Hepatocyte (in vitro differentiated cells): ENCODE measurements around the gene CDH4. TPM values are rescaled to one million over a fixed set of nuclear protein-coding genes. Genes with fewer than 3 reads are reported as not detected.

Experiments
- DNase-seq: peaks from one replicate; pipeline ENCODE4 v3.0.0-alpha.2; 2016; ENCODE audit warnings: low spot score
- H2AFZ ChIP-seq: fragments of 200-600 bp; sonication (generic); 2 replicates; pipeline ENCODE4 v1.6.0; 2016; ENCODE audit warnings: antibody characterized with exemption, mild to moderate bottlenecking
- H3K27ac ChIP-seq: fragments of 200-600 bp; sonication (generic); 2 replicates; pipeline ENCODE4 v1.5.1; 2016; ENCODE audit warnings: mild to moderate bottlenecking
- H3K27me3 ChIP-seq: fragments of 200-600 bp; sonication (generic); 2 replicates; pipeline ENCODE4 v1.6.1; 2016
- H3K36me3 ChIP-seq: fragments of 200-600 bp; sonication (generic); replicated peaks from 2 replicates; pipeline ENCODE4 v1.5.1; 2016; ENCODE audit warnings: low read depth; ENCODE audit not compliant: insufficient read depth
- H3K4me1 ChIP-seq: fragments of 200-600 bp; sonication (generic); 2 replicates; pipeline ENCODE4 v1.5.1; 2016; ENCODE audit warnings: mild to moderate bottlenecking, moderate library complexity; ENCODE audit not compliant: insufficient read depth
- H3K4me2 ChIP-seq: fragments of 200-600 bp; sonication (generic); 2 replicates; pipeline ENCODE4 v1.6.0; 2016
- H3K4me3 ChIP-seq: fragments of 200-600 bp; sonication (generic); 2 replicates; pipeline ENCODE4 v1.5.1; 2016; ENCODE audit warnings: mild to moderate bottlenecking
- H3K79me2 ChIP-seq: fragments of 200-600 bp; sonication (generic); 2 replicates; pipeline ENCODE4 v1.6.0; 2017; ENCODE audit warnings: mild to moderate bottlenecking
- H3K9me2 ChIP-seq: fragments of 200-600 bp; sonication (generic); replicated peaks from 2 replicates; pipeline ENCODE4 v1.6.0; 2017; ENCODE audit warnings: mild to moderate bottlenecking; ENCODE audit not compliant: insufficient read depth
- H3K9me3 ChIP-seq: fragments of 200-600 bp; sonication (generic); 2 replicates; pipeline ENCODE4 v1.5.1; 2016; ENCODE audit warnings: low read depth, mild to moderate bottlenecking
- H4K20me1 ChIP-seq: fragments of 200-600 bp; sonication (generic); 2 replicates; pipeline ENCODE4 v1.6.0; 2016; ENCODE audit warnings: mild to moderate bottlenecking; ENCODE audit not compliant: insufficient read depth, poor library complexity, severe bottlenecking
- CTCF ChIP-seq: fragments of 200-600 bp; sonication (generic); IDR thresholded peaks from 2 replicates; pipeline ENCODE4 v1.5.1; 2016; ENCODE audit warnings: antibody characterized with exemption, mild to moderate bottlenecking; ENCODE audit not compliant: poor library complexity
- EZH2 ChIP-seq: fragments of 200-600 bp; sonication (generic); IDR thresholded peaks from 2 replicates; pipeline ENCODE4 v1.6.1; 2016; ENCODE audit warnings: antibody characterized with exemption, mild to moderate bottlenecking, borderline replicate concordance
- EZH2phosphoT487 ChIP-seq: fragments of 200-600 bp; sonication (generic); IDR thresholded peaks from one replicate; pipeline ENCODE4 v1.6.1; 2018; ENCODE audit warnings: antibody characterized with exemption, mild to moderate bottlenecking, low read depth, moderate library complexity; ENCODE audit not compliant: unreplicated experiment, severe bottlenecking
- WGBS: methylation state at CpG from one replicate; pipeline ENCODE4 v1.1.6; 2016; ENCODE audit warnings: low lambda C conversion rate; ENCODE audit errors: missing lambda C conversion rate; 5-methylcytosine and 5-hydroxymethylcytosine counted together
- polyA plus RNA-seq: library from polyadenylated mRNA; unstranded; fragments of >200 nt; fragmentation: Nextera tagmentation; extraction: Ambion mirVana; gene quantifications from 2 replicates; pipeline ENCODE4 v1.2.1, GENCODE V29; 2016
- total RNA-seq: library from RNA; depleted of rRNA; stranded (reverse); fragments of >200 nt; gene quantifications from 2 replicates; pipeline ENCODE4 v1.2.3, GENCODE V29; 2014

The CDH4 gene
- total and polyA plus RNA-seq, 2 experiments from 2014 or later: 0.53 to 0.73 TPM

DNA sequence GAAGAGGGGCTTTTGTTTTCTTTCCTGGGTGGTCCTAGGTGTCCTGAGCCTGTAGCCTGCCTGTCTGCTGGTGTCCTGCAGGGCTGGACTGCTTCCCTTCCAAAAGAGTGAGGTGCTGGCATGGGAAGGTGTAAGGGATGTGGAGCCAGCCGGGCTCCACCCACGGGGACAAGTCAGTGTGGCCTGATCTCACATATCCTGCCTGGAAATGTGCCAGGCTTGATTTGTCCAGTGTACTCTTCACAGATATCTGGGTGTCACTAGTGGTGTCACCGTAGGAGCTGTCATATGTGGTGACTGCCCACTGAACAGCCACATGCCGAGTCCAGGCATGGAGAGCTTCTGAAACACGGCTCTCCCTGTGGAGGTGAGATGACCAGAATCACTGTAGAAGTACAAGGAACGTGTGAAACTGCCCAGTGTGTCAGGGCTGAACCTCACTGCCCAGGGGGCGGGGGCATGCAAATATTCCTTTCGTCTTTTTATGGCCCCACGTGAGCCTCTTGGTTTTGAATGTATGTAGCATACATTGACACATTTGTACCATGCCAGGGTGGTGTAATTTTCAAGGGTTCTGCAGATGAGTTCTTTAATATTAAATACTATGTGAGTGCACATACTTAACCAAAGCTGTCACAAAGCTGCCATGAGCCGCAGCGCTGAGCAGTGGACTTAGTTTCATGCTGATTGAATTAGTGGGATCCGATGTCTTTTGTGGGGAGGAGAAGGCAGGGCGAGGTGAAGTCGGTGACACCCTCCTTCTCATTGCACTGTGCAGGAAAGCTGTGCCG lies 55.8 kb downstream of the CDH4 start:
- Histone ChIP-seq H3K9me3 (no peaks in the 10 kb centered on the region), H3K27ac (no peak overlapping the region), H3K79me2 (no peaks in the 10 kb centered on the region), H4K20me1 (no peaks in the 10 kb centered on the region), H3K4me3 (no peak overlapping the region), H3K4me2 (no peak overlapping the region), H2AFZ (no peak overlapping the region), H3K9me2 (no peaks in the 10 kb centered on the region), H3K4me1 (no peaks in the 10 kb centered on the region), H3K36me3 (no peaks in the 10 kb centered on the region), H3K27me3 (no peaks in the 10 kb centered on the region)
- TF ChIP-seq EZH2 (no peak), EZH2phosphoT487 (no peak), CTCF (no peak)
- 71% methylated on average over 15 of the region's 15 CpGs for WGBS
- no peak for DNase-seq

DNA sequence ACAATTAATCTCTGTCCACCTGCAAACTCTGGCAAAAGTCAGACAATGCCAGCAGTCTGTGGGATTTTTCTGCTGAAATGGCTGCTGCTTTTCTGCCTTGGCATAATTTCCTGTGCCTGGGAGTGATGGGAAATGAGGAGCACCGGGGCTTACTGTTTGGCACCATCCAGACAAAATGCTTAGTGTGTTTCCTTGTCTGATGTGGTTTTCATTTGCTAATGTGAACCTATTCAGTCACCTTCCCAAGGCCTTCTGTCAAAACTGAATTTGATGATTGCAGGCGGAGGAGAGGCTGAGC lies 56.4 kb downstream of the CDH4 start:
- Histone ChIP-seq H4K20me1 (no peaks in the 10 kb centered on the region), H3K79me2 (no peaks in the 10 kb centered on the region), H3K27me3 (no peaks in the 10 kb centered on the region), H3K36me3 (no peaks in the 10 kb centered on the region), H2AFZ (no peak overlapping the region), H3K4me3 (no peak overlapping the region), H3K27ac (no peak overlapping the region), H3K9me2 (no peaks in the 10 kb centered on the region), H3K9me3 (no peaks in the 10 kb centered on the region), H3K4me1 (no peaks in the 10 kb centered on the region), H3K4me2 (no peak overlapping the region)
- WGBS: 56% methylated on average over 2 of the region's 2 CpGs
- DNase-seq: no peak
- TF ChIP-seq EZH2: no peak
- no peak for TF ChIP-seq CTCF
- no peak for TF ChIP-seq EZH2phosphoT487

- Histone ChIP-seq H3K9me2 (no peaks in the 10 kb centered on the region), H2AFZ (no peak overlapping the region), H3K27me3 (no peaks in the 10 kb centered on the region), H3K4me2 (no peak overlapping the region), H3K4me3 (no peak overlapping the region), H3K9me3 (no peaks in the 10 kb centered on the region), H3K27ac (no peak overlapping the region), H3K79me2 (no peaks in the 10 kb centered on the region), H3K4me1 (no peaks in the 10 kb centered on the region), H4K20me1 (no peaks in the 10 kb centered on the region), H3K36me3 (no peaks in the 10 kb centered on the region)
- WGBS: 53% methylated on average over 7 of the region's 7 CpGs
- TF ChIP-seq CTCF (no peak), EZH2 (no peak), EZH2phosphoT487 (no peak)
- peak; percentile 15 for DNase-seq
Observed at GRCh38 chr20:61310954-61311353, 58.9 kb downstream of the CDH4 start.
